ENCODE measurements around the gene ADAD1.

DNA sequence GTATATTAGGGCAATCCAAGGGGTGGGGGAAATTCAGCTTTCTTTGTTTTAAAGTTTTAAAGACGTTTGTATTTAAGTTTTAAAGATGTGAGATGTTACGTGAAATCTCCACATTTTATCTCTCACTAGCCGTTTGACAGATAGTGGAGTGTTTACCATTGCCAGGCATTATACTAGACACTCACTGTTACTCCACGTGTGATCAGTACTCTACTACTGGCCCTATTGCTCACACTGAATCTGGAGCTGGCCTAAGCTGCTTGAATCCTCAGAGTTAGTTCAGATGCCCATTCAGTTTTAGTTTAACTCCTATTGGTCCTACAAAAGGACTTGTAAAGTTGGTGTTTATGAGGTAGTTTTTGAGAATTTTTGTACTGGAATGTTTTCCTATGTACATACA lies 4.5 kb downstream of the ADAD1 start:
- TF ChIP-seq CTCF (IDR thresholded peaks at IDR 0.05 in 2 of 3, conservative IDR thresholded peaks at IDR 0.05 in 1 of 3; ENCODE audit: borderline replicate concordance in 1 of 3, insufficient read depth in 1 of 3, low read depth in 2 of 3, low read length in 2 of 3) (no peak), POLR2A (IDR thresholded peaks at IDR 0.05; ENCODE audit: borderline replicate concordance, extremely low read depth, insufficient read depth, insufficient read length) (no peak), SP1 (IDR thresholded peaks at IDR 0.05; ENCODE audit: low read depth) (no peak), ATF3 (IDR thresholded peaks at IDR 0.05) (no peak), JUND (IDR thresholded peaks at IDR 0.05) (no peak), MAX (IDR thresholded peaks at IDR 0.05) (no peak), SIN3A (IDR thresholded peaks at IDR 0.05; ENCODE audit: low read depth) (no peak), ELF1 (IDR thresholded peaks at IDR 0.05; ENCODE audit: borderline replicate concordance, low read depth) (no peak), EZH2 (IDR thresholded peaks at IDR 0.05) (no peak), FOSL1 (IDR thresholded peaks at IDR 0.05; ENCODE audit: low read depth) (no peak)
- TF ChIP-seq, protein P1, sequence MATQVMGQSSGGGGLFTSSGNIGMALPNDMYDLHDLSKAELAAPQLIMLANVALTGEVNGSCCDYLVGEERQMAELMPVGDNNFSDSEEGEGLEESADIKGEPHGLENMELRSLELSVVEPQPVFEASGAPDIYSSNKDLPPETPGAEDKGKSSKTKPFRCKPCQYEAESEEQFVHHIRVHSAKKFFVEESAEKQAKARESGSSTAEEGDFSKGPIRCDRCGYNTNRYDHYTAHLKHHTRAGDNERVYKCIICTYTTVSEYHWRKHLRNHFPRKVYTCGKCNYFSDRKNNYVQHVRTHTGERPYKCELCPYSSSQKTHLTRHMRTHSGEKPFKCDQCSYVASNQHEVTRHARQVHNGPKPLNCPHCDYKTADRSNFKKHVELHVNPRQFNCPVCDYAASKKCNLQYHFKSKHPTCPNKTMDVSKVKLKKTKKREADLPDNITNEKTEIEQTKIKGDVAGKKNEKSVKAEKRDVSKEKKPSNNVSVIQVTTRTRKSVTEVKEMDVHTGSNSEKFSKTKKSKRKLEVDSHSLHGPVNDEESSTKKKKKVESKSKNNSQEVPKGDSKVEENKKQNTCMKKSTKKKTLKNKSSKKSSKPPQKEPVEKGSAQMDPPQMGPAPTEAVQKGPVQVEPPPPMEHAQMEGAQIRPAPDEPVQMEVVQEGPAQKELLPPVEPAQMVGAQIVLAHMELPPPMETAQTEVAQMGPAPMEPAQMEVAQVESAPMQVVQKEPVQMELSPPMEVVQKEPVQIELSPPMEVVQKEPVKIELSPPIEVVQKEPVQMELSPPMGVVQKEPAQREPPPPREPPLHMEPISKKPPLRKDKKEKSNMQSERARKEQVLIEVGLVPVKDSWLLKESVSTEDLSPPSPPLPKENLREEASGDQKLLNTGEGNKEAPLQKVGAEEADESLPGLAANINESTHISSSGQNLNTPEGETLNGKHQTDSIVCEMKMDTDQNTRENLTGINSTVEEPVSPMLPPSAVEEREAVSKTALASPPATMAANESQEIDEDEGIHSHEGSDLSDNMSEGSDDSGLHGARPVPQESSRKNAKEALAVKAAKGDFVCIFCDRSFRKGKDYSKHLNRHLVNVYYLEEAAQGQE (IDR thresholded peaks at IDR 0.05; ENCODE audit: low read depth) = no peak
- TF ChIP-seq, protein P2, sequence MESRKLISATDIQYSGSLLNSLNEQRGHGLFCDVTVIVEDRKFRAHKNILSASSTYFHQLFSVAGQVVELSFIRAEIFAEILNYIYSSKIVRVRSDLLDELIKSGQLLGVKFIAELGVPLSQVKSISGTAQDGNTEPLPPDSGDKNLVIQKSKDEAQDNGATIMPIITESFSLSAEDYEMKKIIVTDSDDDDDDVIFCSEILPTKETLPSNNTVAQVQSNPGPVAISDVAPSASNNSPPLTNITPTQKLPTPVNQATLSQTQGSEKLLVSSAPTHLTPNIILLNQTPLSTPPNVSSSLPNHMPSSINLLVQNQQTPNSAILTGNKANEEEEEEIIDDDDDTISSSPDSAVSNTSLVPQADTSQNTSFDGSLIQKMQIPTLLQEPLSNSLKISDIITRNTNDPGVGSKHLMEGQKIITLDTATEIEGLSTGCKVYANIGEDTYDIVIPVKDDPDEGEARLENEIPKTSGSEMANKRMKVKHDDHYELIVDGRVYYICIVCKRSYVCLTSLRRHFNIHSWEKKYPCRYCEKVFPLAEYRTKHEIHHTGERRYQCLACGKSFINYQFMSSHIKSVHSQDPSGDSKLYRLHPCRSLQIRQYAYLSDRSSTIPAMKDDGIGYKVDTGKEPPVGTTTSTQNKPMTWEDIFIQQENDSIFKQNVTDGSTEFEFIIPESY (IDR thresholded peaks at IDR 0.05; ENCODE audit: extremely low read depth, insufficient replicate concordance, low read length) = no peak

Measured in HCT116 (cell line).